HG03175 (cell line): Measurements from ENCODE around the gene NEDD8.

ENCODE experiments used
- ATAC-seq: cut with Tn5 transposase; IDR thresholded peaks from one replicate; pipeline ENCODE4 v1.9.1; 2021; ENCODE audit warnings: mild to moderate bottlenecking, moderate library complexity; ENCODE audit not compliant: unreplicated experiment

Gene NEDD8

GRCh38 chr14:24198814-24199524 is 33.2 kb downstream of the NEDD8 start:
- ATAC-seq = no peak

GRCh38 chr14:24197056-24197450 is 35.1 kb downstream of the NEDD8 start:
- no peak for ATAC-seq

- ATAC-seq = peak; percentile 11
These were observed 35.8 kb downstream of the NEDD8 start for GRCh38 chr14:24196071-24197055.

GRCh38 chr14:24195186-24196070 is 36.7 kb downstream of the NEDD8 start, which contains the start of gene TM9SF1:
TSS of gene TM9SF1 (minus strand) at chr14:24195441. CDS start at chr14:24195019, 422 bp downstream.
- peak; percentile 83 for ATAC-seq

DNA sequence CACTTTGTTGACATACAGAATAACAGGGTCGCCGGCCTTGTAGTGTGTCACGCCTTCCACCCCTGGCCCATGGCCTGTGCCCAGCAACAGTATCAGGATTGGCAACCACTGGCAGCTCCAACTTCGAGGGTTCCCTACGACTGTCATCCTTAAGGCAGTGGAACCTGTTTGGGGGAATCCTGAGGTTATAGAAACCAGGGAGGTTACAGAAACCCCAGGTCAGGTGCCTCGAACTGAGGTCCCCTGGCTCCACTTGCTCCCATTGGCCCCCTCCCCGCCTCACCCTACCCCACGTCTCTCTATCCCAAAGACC is 37.3 kb downstream of the NEDD8 start:
- ATAC-seq = no peak

DNA sequence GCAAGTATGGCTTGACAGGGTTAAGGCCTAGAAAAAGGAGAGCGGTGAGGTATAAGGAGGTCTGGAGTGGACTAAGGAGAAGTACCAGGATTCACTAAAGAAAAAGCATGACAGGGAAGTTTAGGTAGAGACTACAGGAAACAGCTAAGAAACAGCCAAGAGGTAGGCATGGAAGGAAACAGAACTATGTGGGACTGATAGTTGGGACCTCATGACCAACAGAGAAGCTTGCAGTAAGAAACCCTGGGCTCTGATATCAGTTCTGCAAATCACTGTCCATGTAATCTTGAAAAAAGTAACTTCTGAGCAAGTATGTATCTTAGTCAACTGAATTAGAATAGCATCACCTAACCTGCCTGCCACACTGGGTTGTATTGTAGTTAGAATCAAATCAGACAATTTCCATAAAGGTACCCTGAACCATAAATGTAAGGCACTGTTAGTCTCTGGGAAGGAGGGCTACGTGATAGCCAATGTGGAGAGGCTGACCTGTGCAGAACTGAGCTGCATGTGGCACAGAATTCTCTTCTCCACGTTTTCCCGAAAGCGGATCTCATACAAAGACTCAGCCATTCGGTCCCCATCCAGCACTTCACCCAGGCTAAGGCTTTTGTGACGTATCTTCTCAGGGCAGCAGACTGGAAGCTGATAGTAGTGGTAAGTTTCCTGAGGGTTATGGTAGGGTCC is 37.8 kb downstream of the NEDD8 start:
- ATAC-seq = no peak

DNA sequence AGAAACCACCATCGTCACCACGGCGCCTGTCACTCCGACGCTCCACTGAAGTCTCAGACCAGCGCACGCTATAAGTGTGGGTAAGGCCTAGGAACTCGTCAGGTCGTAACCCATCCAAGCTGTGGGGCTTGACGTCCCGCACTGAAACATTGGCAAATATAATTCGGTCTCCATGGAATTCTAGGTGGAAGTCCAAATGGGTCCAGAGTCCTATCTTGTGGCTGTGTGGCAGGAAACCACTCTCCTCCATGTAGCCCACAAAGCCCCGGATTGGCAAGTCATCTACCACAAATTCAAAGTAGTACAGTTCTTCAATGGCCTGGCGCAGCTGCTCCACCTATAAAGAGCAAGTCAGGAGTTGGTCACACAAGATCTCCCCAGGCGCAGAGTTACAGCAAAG is 39.2 kb downstream of the NEDD8 start:
- no peak for ATAC-seq

GRCh38 chr14:24190416-24190815 is 41.8 kb downstream of the NEDD8 start:
- ATAC-seq = no peak

GRCh38 chr14:24189460-24189859 is 42.7 kb downstream of the NEDD8 start:
- ATAC-seq = no peak

GRCh38 chr14:24189059-24189375 is 43.1 kb downstream of the NEDD8 start:
- ATAC-seq = no peak

DNA sequence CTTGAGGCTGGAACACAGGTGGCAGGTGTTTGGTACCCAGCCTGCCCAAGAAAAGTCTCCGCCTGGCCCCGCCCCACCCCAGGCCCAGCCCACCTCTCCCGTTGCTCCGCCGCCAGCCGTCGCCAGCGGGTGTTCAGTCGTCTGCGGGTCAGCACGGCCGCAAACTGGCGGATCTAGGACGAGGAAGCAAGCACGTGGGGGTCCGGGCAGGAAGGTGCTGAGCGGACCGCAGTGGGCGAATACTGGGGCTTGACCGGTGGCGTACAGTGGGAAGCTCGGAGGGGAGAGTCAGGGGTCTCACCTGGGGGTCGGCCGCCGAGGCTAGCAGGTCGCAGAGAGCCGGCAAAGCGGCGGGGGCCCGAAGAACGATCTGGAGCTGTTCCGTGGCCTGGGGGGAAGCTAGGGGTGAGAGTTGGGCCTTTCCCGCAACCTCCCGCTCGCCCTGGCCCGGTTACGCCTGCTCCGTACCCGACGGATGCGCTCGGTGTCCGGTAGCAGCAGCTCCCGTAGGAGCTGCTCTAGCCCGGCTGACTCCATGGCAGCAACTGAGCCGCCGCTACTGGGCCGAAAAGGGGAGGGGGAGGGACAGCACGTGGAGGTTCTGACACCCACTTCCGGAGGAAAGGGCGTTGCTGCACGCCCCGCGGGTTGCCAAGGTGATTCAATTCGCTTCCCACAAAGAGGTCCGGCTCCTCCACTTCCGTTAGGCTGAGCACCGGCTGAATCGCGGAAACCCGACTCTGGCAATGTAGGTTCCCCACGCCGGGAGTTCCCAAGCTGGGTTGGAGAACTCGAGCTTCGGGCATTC is 43.7 kb downstream of the NEDD8 start, which contains the start of gene IPO4:
Gene IPO4, minus strand, starts transcription at position 566 of the 808 bp plus-strand sequence. Its CDS starts 29 bp downstream, at position 537.
- peak; percentile 88 for ATAC-seq

DNA sequence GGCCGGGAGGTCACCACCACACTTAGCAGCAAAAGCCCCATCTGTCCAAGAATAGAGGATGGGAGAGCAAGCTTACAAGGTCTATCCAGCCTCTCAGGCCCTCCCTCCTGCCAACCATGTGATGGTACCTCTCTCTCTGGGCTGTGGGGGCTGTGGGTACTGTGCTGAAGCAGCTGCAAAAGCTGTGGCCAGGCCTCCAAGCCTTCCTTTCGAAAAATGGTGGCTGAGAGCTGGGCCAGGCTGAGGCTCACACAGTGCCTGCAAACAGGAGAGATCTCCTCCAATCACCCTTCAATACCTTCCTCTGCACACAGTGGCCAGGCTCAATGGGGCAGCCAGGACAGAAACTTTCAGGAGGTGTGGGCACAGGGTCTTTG is 44.6 kb downstream of the NEDD8 start:
- ATAC-seq = no peak

GRCh38 chr14:24186831-24187538 is 45.2 kb downstream of the NEDD8 start:
- no peak for ATAC-seq

DNA sequence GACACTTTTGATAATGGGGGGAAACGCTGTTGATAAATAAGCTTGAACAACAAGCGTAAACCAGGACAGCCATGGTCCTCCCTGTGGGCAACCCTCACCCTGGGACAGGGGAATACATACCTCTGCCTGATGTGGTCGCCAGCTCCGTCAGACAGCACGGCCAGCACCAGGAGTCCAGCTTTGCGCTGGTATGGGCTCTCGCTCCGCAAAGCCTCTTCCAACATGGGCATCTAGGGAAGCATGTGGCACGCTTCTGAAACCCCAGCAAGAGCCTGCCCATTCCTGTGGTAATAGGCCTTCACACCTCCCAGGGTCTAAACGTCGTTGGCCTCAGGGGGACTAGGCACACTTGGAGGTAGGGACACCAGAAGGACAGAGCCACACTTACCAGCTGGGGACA is 46.4 kb downstream of the NEDD8 start:
- no peak for ATAC-seq

- no peak for ATAC-seq
These were observed 47.1 kb downstream of the NEDD8 start for GRCh38 chr14:24185026-24185425.

- no peak for ATAC-seq
These were observed 47.8 kb downstream of the NEDD8 start for GRCh38 chr14:24184104-24184970.

GRCh38 chr14:24183014-24183481 is 49.1 kb downstream of the NEDD8 start:
- ATAC-seq = no peak
